Pons (tissue), 1 donor: ENCODE results near the gene RAB11B.
"Not testable (repeated sequence)": the region's sequence is repeated elsewhere in the genome, so short reads cannot be mapped to it uniquely, and the experiment has no call there.

Experiments
- DNase-seq: peaks from one replicate; pipeline ENCODE4 v3.0.0-alpha.2; 2016; ENCODE audit warnings: low spot score

The RAB11B gene

GRCh38 chr19:8393871-8394250 lies 3.7 kb downstream of the RAB11B start:
- DNase-seq: peak; percentile 97

DNA sequence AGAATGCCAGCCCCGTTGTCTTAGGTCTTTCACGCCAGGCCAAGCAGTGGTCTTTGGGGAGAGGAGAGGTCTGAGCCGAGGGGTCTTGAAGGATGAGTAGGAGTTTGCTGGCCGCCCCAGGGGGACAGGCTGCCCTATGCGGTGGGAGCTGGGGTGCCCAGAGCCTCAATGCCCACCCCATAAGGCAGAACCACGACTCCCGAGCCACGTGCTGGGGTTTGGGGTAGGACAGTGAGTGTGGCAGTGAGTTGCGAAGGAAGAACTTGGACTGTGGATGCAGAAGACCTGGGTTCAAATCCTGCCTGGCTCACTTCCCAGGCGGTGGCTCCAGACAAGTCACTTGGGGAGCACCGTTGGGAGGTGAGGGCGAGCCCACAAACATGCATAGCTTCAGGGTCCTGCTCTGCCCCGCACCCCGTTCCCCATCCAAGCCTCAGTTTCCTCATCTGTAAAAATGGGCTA lies 5.5 kb downstream of the RAB11B start:
- DNase-seq: no peak

GRCh38 chr19:8396185-8396562 lies 6.0 kb downstream of the RAB11B start:
- no peak for DNase-seq

GRCh38 chr19:8396563-8397203 lies 6.5 kb downstream of the RAB11B start:
- peak; percentile 65 for DNase-seq

- DNase-seq: no peak
Observed at GRCh38 chr19:8397271-8397670, 7.1 kb downstream of the RAB11B start.

DNA sequence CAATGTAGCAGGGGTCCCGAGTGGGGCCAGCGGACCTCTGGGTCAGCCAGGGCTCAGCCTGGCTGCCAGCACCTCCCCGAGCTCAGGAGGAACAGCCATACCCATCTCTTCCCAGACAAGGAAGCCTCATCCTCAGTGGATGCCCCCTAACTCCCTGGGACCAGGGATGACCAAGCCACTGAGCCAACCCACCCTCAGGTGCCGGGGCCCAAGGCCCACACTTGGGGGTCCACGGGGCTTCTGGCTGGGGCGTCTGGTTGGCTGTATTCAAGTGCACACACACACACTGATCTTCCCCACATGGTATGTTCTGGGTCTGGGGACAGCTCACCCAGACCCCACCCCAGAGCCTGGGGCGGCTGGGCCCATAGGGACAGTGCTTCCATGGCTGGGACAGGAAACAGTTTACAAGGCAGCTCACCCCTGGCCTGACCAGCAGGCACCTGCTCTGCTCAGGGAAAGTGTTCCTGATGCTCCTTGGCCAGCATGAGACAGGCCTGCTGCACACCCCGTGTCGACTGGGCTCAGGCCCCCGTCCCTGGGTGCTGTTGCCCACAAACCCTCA lies 7.7 kb downstream of the RAB11B start:
- no peak for DNase-seq

DNA sequence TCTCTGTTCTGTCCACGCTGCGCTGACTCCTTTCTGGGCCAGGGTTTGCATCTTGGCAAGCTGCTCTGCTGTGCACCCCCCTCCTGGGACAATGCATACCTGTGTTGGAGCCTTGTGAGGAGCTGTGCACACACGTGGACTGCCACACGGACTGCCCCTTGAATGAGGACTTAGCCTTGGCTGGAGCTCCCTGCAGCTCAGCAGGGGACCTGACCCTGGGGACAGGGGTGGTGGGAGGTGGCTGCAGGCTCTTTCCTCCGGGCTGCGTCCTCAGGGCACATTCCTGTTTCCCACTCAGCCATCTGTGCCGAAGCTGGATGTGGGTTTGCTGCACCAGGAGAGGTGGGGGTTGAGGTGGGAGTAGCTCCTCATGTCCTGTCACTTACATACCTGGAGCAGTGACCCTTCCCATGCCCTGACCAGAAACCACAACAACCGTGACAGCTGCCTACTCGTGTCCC lies 8.2 kb downstream of the RAB11B start:
- DNase-seq: no peak

GRCh38 chr19:8399681-8400188 lies 9.6 kb downstream of the RAB11B start:
- DNase-seq: no peak

DNA sequence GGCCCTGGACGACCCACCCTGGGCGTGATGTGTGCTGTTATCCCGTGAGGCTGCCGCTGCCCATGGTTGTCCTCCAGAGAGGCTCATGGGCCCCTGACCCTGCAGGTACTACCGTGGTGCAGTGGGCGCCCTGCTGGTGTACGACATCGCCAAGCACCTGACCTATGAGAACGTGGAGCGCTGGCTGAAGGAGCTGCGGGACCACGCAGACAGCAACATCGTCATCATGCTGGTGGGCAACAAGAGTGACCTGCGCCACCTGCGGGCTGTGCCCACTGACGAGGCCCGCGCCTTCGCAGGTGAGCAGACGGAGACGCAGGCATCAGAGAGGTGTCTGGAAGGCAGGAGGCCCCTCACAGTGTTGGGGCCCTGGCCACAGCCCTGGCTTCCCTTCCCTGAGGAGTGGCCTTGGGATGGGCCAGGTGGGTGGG lies 11.8 kb downstream of the RAB11B start:
- no peak for DNase-seq

DNA sequence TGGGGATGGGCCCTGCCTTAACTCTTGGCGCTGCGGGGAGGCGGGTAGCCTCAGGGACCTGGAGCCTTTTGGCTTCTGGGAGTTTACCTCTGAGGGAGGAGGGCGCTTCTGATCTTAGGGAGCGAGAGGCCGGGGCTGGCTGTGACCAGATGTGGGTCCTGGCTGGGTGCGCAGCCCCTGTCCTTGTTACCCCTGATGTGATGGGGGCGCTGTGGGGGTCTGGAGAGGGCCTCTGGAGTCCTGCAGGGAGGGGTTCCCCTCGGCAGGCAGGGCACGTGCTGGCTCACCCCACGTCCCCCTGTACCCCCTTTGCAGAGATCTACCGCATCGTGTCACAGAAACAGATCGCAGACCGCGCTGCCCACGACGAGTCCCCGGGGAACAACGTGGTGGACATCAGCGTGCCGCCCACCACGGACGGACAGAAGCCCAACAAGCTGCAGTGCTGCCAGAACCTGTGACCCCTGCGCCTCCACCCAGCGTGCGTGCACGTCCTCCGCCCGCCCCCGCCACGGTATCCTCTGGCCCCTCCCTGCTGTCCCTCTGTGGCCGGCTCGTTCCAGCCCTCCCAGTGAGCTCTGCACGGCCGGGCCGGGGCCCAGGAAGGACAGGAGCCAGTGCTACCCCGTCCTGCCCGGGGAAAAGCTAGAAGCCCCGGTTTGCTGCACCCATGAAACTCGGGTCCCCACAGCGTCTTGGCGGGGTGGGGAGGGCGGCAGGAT lies 13.1 kb downstream of the RAB11B start:
- no peak for DNase-seq

GRCh38 chr19:8403820-8404109 lies 13.6 kb downstream of the RAB11B start:
- DNase-seq: no peak

DNA sequence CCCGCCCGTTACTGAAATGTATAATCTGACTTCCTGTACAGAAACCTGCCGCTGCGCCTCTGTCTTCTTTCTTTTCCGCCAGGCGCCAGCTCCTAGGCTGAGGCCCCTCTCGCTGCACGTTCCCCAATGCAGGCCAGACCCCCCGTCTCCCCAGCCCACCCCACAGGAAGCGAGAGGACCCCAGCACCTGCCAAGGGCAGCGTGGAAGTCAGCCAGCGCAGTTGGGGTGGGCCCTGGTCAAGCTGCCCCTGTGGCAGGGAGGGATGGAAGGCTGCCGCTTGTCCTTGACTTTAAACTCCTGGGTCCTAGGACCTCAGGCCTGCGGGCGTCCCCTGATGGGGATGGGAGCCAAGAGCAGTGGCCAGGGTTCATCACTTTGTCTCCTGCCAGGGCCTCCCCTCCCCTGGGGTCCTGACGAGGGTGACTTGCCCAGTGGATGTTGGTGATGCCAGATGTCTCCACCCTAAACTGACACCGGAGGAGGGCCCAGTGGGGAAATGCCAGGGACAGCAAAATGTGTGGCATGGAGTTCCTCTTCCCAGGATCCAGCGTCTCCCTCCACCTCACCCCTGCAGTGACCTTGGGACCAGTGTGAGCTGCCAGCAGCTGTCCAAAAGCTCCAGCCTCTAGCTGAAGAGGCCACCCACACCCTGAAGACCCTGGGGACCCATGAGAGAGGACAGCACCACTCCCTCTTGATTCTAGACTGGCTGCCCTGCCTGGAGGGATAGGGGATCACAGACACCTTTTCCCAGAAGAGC lies 14.4 kb downstream of the RAB11B start:
- DNase-seq: no peak

GRCh38 chr19:8410718-8411117 lies 20.6 kb downstream of the RAB11B start:
- not testable (repeated sequence) for DNase-seq

DNA sequence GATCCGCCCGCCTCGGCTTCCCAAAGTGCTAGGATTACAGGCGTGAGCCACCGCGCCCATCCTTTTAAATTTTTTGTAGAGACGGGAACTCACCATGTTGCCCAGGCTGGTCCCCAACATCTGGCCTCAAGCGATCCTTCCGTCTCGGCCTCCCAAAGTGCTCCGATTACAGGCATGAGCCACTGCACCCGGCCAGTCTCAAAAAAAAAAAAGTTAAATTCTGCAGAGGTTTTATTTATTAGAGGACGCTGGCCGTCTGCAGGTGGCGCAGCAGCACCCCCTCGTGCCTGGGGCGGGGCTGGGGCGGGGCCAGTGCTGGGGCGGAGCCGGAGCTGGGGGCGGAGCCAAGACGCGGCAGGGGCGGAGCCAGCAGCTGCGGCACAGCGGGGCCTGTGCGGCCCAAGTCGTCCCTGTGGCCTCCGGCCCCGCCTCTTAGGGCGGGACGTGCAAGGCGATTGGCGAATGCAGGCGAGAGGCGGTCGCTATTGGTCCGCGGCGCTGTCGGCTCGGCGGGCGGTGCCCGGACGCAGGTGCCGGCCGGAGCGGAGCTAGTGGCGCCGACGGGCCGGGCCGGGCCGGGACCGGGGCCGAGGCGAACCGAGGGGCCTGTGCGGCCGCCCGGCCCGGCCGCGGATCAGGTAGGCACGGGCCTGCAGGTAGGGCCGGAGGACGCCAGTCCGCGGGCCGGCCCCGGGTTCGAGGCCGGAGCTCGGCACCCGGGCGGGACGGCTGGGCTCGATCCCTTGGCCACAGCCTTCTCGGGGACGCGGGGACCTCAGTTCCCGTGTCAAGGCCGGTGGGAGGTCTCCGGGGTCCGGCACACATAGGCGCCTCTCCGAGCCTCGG lies 22.8 kb downstream of the RAB11B start, which contains the start of gene MARCHF2:
TSS of gene MARCHF2 (plus strand) at position 523 of the 846 bp plus-strand sequence. CDS start 8,536 bp downstream, outside the sequence.
- peak; percentile 97 for DNase-seq

- no peak for DNase-seq
Observed at GRCh38 chr19:8413629-8413995, 23.5 kb downstream of the RAB11B start.

GRCh38 chr19:8416796-8417195 lies 26.6 kb downstream of the RAB11B start:
- DNase-seq: no peak

- no peak for DNase-seq
Observed at GRCh38 chr19:8421484-8422461, 31.6 kb downstream of the RAB11B start.

DNA sequence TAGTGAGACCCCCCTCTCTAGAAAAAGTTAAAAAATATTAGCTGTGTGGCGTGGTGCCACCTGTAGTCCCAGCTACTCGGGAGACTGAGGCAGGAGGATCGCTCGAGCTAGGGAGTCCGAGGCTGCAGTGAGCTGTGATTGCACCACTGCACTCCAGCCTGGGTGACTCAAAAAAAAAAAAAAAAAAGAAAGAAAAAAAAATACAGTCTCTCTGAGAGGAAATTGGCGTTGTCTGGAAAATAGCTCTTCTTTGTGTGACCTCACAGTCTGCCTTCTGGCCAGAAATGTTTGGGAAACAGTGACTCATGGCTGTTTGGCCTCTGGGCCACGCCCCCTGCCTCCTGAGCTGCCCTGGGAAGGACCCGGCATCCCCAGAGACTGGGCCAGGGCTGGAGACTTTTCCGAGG lies 33.7 kb downstream of the RAB11B start:
- peak; percentile 74 for DNase-seq

GRCh38 chr19:8425331-8425730 lies 35.2 kb downstream of the RAB11B start:
- not testable (repeated sequence) for DNase-seq

- DNase-seq: no peak
Observed at GRCh38 chr19:8426283-8426682, 36.1 kb downstream of the RAB11B start.
